Measurements from ENCODE around the gene PAK2. TPM values are rescaled to one million over a fixed set of nuclear protein-coding genes. Genes with fewer than 3 reads are reported as not detected.

Gene PAK2
- total and polyA plus RNA-seq, 9 of the 15 experiments (the other 6 are each of a cell fraction or from before 2014, with no cell fraction given): 13.2 to 72.4 (median 35.7) TPM

- TF ChIP-seq FOXP4 (CRISPR knock-in tag; IDR thresholded peaks at IDR 0.05; ENCODE audit: borderline replicate concordance) (no peak), NFE2L1 (tag; IDR thresholded peaks at IDR 0.05; ENCODE audit: borderline replicate concordance, low read depth) (no peak), KLF1 (tag; IDR thresholded peaks at IDR 0.05) (no peak), ZNF609 (CRISPR knock-in tag; IDR thresholded peaks at IDR 0.05; ENCODE audit: borderline replicate concordance) (no peak), MTA1 (IDR thresholded peaks at IDR 0.05; ENCODE audit: borderline replicate concordance) (peak; percentile 95), POLR2G (IDR thresholded peaks at IDR 0.05; ENCODE audit: low read depth, low read length) (peak; percentile 98), ZNF277 (CRISPR knock-in tag; IDR thresholded peaks at IDR 0.05; ENCODE audit: borderline replicate concordance) (no peak), SMAD1 (IDR thresholded peaks at IDR 0.05; ENCODE audit: low read depth, low read length, partially characterized antibody) (peak; percentile 72), AFF4 (CRISPR knock-in tag; IDR thresholded peaks at IDR 0.05) (no peak), TEAD4 (IDR thresholded peaks at IDR 0.05; ENCODE audit: low read length) (no peak), TEAD4 (CRISPR knock-in tag; IDR thresholded peaks at IDR 0.05; ENCODE audit: borderline replicate concordance) (peak; percentile 52; the same call in 1 of the 2 replicates)
These were observed 128.0 kb downstream of the PAK2 start, which contains the start of gene SENP5 (continued) for GRCh38 chr3:196867507-196868296.
